Astrocyte (in vitro differentiated cells and primary cell): ENCODE results near the gene CHDH. TPM values are rescaled to one million over a fixed set of nuclear protein-coding genes. Genes with fewer than 3 reads are reported as not detected.

Experiments
- DNase-seq: peaks from one replicate; pipeline ENCODE4 v3.0.0-alpha.2; 2010; ENCODE audit warnings: low read depth
- FAIRE-seq: peaks from 2 replicates; lab custom pipeline; 2011; peaks lifted over from hg19 to GRCh38; lab: Jason Lieb, UNC
- H2AFZ ChIP-seq: 2 replicates; pipeline ENCODE4 v1.6.0; 2012; ENCODE audit warnings: low read depth, low read length, inconsistent platforms
- H3K27ac ChIP-seq: 2 replicates; pipeline ENCODE4 v1.5.1; 2011; ENCODE audit warnings: low read depth, low read length, inconsistent platforms
- H3K27me3 ChIP-seq: 2 replicates; pipeline ENCODE4 v1.6.0; 2011; ENCODE audit warnings: low read length, inconsistent platforms; ENCODE audit not compliant: insufficient read depth
- H3K36me3 ChIP-seq: 2 replicates; pipeline ENCODE4 v1.5.1; 2011; ENCODE audit warnings: low read length, inconsistent platforms; ENCODE audit not compliant: insufficient read depth
- H3K4me1 ChIP-seq: 2 replicates; pipeline ENCODE4 v1.5.1; 2011; ENCODE audit warnings: low read length, inconsistent platforms; ENCODE audit not compliant: insufficient read depth
- H3K4me2 ChIP-seq: 2 replicates; pipeline ENCODE4 v1.6.0; 2012; ENCODE audit warnings: low read length, inconsistent platforms
- H3K4me3 ChIP-seq: 2 replicates; pipeline ENCODE4 v1.5.1; 2011; ENCODE audit warnings: low read depth, mild to moderate bottlenecking, low read length, inconsistent platforms; ENCODE audit not compliant: insufficient read depth
- H3K79me2 ChIP-seq: 2 replicates; pipeline ENCODE4 v1.6.0; 2012; ENCODE audit warnings: mild to moderate bottlenecking, low read length, inconsistent platforms; ENCODE audit not compliant: insufficient read depth
- H3K9ac ChIP-seq: 2 replicates; pipeline ENCODE4 v1.6.0; 2012; ENCODE audit warnings: mild to moderate bottlenecking, low read length, inconsistent platforms
- H3K9me3 ChIP-seq: 2 replicates; pipeline ENCODE4 v1.5.1; 2012; ENCODE audit warnings: low read depth, mild to moderate bottlenecking, low read length, inconsistent platforms; ENCODE audit not compliant: insufficient read depth
- H4K20me1 ChIP-seq: 2 replicates; pipeline ENCODE4 v1.6.0; 2012; ENCODE audit warnings: low read length, inconsistent platforms; ENCODE audit not compliant: insufficient read depth
- H3K27ac Mint-ChIP-seq: one replicate; pipeline ENCODE4 v1.8.0; 2021; ENCODE audit warnings: mild to moderate bottlenecking, mixed read lengths; ENCODE audit not compliant: unreplicated experiment
- H3K27me3 Mint-ChIP-seq: one replicate; pipeline ENCODE4 v1.8.0; 2021; ENCODE audit warnings: low read depth, mixed read lengths; ENCODE audit not compliant: unreplicated experiment
- H3K36me3 Mint-ChIP-seq: one replicate; pipeline ENCODE4 v1.8.0; 2021; ENCODE audit warnings: low read depth, mixed read lengths; ENCODE audit not compliant: unreplicated experiment
- H3K4me1 Mint-ChIP-seq: one replicate; pipeline ENCODE4 v1.8.0; 2021; ENCODE audit warnings: low read depth, mixed read lengths; ENCODE audit not compliant: unreplicated experiment
- H3K4me3 Mint-ChIP-seq: one replicate; pipeline ENCODE4 v1.8.0; 2021; ENCODE audit warnings: mild to moderate bottlenecking, moderate library complexity, mixed read lengths; ENCODE audit not compliant: unreplicated experiment
- H3K9me3 Mint-ChIP-seq: one replicate; pipeline ENCODE4 v1.8.0; 2021; ENCODE audit warnings: mild to moderate bottlenecking, mixed read lengths; ENCODE audit not compliant: unreplicated experiment
- EZH2 ChIP-seq: IDR thresholded peaks from 2 replicates; pipeline ENCODE4 v1.6.1; 2012; ENCODE audit warnings: mild to moderate bottlenecking, low read length, inconsistent platforms; ENCODE audit not compliant: insufficient read depth
- total RNA-seq: library from RNA; stranded (reverse); gene quantifications from 2 replicates; pipeline ENCODE4 v1.2.1, GENCODE V29; 2021
- TF ChIP-seq, protein P1 (sequence below): IDR thresholded peaks from 2 replicates; pipeline ENCODE4 v1.5.1; 2011; ENCODE audit warnings: low read depth, mild to moderate bottlenecking, inconsistent platforms, low read length, moderate library complexity; ENCODE audit not compliant: insufficient read depth

Gene CHDH
- total RNA-seq, 1 donor from 2014 or later = 0.48 TPM

DNA sequence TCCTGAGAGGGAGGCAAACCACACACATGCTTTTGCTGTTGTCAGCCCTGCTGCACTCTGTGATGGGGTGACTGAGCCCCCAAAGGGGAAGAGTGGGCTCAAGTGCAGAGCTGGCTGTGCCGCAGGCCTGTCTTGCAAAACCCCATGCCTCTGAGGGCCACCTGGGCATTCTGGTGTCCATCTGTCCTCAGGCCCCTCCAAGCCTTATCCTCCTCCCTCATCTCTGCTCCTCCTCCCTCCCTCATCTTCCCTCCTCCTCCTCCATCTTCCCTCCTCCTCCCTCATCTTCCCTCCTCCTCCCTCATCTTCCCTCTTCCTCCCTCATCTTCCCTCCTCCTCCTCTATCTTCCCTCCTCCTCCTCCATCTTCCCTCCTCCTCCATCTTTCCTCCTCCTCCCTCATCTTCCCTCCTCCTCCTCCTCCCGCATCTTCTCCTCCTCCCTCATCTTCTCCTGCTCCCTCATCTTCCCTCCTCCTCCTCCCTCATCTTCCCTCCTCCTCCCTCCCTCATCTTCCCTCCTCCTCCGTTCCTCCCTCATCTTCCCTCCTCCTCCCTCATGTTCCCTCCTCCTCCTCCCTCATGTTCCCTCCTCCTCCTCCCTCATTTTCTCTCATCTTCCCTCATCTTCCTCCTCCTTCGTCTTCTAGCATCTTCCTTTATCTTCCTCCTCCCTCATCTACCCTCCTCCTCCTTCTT, 40.6 kb downstream of the CHDH start:
- Histone ChIP-seq H3K79me2 (no peaks in the 10 kb centered on the region), H3K36me3 (no peaks in the 10 kb centered on the region), H2AFZ (peak overlapping the region; percentile 43), H3K4me3 (no peak overlapping the region), H4K20me1 (no peaks in the 10 kb centered on the region), H3K4me2 (peak overlapping the region; percentile 69), H3K27me3 (no peaks in the 10 kb centered on the region), H3K9ac (peak overlapping the region; percentile 16), H3K27ac (peak overlapping the region; percentile 45), H3K4me1 (peaks cover 22% of the 10 kb centered on the region), H3K9me3 (no peaks in the 10 kb centered on the region)
- Mint-ChIP-seq H3K27me3 (peaks cover 9% of the 10 kb centered on the region), H3K9me3 (no peaks in the 10 kb centered on the region), H3K4me3 (no peak overlapping the region), H3K27ac (peak overlapping the region; percentile 95), H3K4me1 (peaks cover 25% of the 10 kb centered on the region), H3K36me3 (no peaks in the 10 kb centered on the region)
- no peak for FAIRE-seq
- no peak for DNase-seq
- TF ChIP-seq, protein P1, sequence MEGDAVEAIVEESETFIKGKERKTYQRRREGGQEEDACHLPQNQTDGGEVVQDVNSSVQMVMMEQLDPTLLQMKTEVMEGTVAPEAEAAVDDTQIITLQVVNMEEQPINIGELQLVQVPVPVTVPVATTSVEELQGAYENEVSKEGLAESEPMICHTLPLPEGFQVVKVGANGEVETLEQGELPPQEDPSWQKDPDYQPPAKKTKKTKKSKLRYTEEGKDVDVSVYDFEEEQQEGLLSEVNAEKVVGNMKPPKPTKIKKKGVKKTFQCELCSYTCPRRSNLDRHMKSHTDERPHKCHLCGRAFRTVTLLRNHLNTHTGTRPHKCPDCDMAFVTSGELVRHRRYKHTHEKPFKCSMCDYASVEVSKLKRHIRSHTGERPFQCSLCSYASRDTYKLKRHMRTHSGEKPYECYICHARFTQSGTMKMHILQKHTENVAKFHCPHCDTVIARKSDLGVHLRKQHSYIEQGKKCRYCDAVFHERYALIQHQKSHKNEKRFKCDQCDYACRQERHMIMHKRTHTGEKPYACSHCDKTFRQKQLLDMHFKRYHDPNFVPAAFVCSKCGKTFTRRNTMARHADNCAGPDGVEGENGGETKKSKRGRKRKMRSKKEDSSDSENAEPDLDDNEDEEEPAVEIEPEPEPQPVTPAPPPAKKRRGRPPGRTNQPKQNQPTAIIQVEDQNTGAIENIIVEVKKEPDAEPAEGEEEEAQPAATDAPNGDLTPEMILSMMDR = no peak
- no peak for TF ChIP-seq EZH2

DNA sequence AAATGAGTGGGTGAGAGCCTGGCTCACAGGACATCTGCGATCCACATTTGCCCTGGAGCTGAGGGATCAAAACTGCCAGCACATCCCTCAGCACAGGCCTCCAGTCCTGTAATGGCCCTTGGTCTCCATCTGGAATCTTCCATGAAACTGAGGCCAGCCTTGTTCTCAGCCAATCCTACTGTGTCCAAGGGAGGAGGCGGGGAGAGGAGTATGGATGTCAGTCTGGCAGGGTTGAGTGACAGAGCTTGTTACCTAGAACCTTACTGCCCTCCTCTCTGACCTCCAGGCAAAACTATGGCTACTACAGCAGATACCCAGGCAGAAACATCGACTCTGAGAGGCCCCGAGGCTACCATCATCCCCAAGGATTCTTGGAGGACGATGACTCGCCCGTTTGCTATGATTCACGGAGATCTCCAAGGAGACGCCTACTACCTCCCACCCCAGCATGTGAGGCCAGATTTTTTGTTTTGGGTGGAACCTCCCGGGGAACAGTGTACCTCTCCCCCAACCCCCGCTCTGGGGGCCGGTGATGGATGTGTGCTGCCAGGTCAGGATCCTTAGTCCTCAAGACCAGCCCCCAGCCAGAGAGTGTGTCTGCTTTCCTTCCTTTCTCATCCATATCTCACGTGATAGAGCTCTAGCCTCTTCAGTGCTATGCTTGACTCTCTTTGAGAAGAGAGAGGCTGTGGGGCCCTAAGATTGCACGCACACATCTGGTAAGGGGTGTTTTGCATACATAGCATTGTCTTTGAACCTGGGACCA, 41.3 kb downstream of the CHDH start:
- peak overlapping the region; percentile 6 for H3K4me3 Mint-ChIP-seq
- H3K9me3 ChIP-seq = no peaks in the 10 kb centered on the region
- peak; percentile 67 for DNase-seq
- no peaks in the 10 kb centered on the region for H4K20me1 ChIP-seq
- peak overlapping the region; percentile 43 for H2AFZ ChIP-seq
- H3K27ac ChIP-seq = peak overlapping the region; percentile 45
- H3K4me2 ChIP-seq = peak overlapping the region; percentile 69
- peaks cover 25% of the 10 kb centered on the region for H3K4me1 Mint-ChIP-seq
- H3K27me3 Mint-ChIP-seq = peaks cover 7% of the 10 kb centered on the region
- no peak overlapping the region for H3K4me3 ChIP-seq
- H3K27me3 ChIP-seq = no peaks in the 10 kb centered on the region
- H3K36me3 ChIP-seq = no peaks in the 10 kb centered on the region
- H3K79me2 ChIP-seq = no peaks in the 10 kb centered on the region
- H3K36me3 Mint-ChIP-seq = no peaks in the 10 kb centered on the region
- H3K9me3 Mint-ChIP-seq = peaks cover 3% of the 10 kb centered on the region
- H3K4me1 ChIP-seq = peaks cover 22% of the 10 kb centered on the region
- no peak overlapping the region for H3K9ac ChIP-seq
- H3K27ac Mint-ChIP-seq = peak overlapping the region; percentile 95
- FAIRE-seq = no peak
- no peak for TF ChIP-seq EZH2
- TF ChIP-seq, protein P1 = no peak
